GM13976 (cell line): Measurements from ENCODE around the gene ZMIZ1.

Source experiments
- DNase-seq: peaks from one replicate; pipeline ENCODE4 v3.0.0; 2012; ENCODE audit warnings: low spot score
- in situ Hi-C: fragments of 300-500 bp; cut with MboI; formaldehyde crosslinking; loops from one replicate; pipeline ENCODE4 v1.12.0; 2022; ENCODE audit warnings: low sequenced_read_pairs, mixed read lengths, inconsistent platforms; ENCODE audit not compliant: unreplicated experiment
- TF ChIP-seq, protein P1 (sequence below): IDR thresholded peaks from 2 replicates; pipeline ENCODE4 v1.5.1; 2012; ENCODE audit warnings: borderline replicate concordance, mild to moderate bottlenecking; ENCODE audit not compliant: insufficient read depth; ENCODE audit errors: extremely low read depth, missing control alignments, control extremely low read depth

ZMIZ1 gene

DNA sequence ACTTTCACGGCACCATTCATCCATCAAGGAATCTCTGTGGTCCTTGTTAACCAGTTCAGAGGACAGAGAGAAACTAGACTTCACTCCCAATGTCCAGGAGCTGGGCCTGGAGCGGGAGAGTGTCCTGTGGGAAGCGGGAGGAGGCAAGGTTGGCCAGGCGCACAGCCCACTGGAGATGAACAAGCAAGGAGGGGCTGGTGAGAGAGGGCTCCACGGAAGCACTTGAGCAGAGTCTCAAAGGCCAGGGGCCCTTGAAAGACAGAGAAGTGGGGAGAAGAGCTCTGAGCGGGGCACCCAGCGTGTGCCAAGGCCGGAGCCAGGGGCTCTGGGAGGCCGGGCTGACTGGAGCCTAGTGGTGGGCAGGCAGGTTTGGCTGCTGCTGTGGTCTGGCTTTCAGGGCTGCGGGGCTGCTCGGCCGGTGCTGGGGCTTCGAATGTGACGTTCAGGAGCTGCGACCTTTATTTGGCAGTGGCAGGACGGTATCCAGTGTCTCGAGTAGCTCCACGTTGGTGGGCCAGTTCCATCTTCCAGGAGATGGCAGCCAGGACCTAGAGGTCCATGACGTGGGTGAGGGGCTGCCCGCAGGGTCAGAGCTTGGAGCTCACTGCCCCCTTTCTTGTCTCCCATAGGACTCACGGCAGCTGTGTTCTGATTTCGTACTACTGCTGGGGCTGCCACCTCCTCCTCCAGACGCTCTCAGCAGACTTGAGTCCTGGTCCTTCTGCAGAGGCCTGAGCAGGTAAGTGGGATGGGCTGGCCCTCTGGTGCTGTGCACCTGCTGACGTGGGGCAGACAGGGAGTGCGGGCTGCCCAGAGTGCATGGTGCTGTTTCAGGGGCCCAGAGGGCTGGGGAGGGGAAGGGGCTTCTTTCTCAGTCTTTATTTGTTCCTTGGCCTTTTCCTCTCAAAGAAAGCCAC lies 49.8 kb downstream of the ZMIZ1 start:
- no peak for DNase-seq
- TF ChIP-seq, protein P1, sequence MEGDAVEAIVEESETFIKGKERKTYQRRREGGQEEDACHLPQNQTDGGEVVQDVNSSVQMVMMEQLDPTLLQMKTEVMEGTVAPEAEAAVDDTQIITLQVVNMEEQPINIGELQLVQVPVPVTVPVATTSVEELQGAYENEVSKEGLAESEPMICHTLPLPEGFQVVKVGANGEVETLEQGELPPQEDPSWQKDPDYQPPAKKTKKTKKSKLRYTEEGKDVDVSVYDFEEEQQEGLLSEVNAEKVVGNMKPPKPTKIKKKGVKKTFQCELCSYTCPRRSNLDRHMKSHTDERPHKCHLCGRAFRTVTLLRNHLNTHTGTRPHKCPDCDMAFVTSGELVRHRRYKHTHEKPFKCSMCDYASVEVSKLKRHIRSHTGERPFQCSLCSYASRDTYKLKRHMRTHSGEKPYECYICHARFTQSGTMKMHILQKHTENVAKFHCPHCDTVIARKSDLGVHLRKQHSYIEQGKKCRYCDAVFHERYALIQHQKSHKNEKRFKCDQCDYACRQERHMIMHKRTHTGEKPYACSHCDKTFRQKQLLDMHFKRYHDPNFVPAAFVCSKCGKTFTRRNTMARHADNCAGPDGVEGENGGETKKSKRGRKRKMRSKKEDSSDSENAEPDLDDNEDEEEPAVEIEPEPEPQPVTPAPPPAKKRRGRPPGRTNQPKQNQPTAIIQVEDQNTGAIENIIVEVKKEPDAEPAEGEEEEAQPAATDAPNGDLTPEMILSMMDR: no peak
- in situ Hi-C loops: no loop called here

DNA sequence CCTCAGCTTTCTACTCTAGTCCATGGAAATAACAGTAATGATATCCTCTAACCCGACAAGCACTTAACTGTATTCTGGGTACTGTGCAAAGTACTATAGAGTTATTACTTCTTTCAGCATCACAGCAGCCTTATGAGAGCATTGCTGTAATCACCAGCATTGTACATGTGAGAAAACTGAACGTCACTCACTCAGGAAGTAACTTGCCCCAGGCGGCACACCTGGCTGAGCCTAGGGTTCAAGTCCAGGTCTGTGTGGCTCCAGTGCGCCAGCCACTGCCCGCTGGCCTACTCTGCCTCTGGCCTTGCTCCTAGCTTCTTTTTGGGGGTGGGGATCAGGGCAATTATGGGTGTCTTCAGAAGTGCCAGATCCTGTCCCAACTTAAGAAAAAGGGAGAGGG lies 50.5 kb downstream of the ZMIZ1 start:
- DNase-seq: no peak
- TF ChIP-seq, protein P1: no peak
- in situ Hi-C loops: no loop called here

DNA sequence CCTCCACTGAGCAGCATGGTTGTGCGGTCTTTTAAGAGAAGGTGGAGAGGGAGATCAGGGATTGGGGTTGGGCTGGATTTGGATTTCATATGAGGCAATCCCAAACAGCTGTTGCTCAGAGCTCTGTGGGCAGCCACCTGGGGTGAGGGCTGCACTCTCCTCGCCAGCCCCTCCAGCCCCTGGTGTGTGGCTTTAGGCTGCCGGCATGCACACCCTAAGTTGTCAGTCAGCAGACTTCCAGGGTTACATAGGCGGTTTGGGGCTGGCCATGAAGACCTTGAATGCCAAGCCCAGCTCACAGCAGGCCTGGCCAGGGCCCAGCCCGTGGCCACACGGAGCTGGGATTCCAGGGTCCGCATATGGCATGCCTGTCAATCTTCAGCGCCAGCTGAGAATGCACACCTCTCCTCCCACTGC lies 54.8 kb downstream of the ZMIZ1 start:
- TF ChIP-seq, protein P1: no peak
- no peak for DNase-seq
- in situ Hi-C loops: no loop called here

DNA sequence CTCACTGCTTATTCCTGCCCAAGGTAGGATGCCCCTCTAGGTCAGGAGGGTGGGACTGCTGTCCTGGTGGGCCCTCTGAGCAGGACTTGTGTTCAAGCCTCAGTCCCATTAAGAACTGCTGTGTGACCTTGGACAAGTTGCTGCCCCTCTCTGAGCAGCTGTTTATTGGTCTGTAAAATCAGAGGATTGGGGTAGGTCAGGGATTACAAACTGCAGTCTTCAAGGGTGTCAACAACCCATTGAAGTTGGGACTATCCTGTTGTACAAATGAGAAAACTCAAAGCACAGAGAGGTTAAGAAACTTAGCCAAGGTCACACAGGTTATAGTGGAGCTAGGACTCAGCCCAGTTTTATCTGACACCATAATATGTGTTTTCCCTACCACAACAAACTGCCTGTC lies 55.3 kb downstream of the ZMIZ1 start:
- no peak for DNase-seq
- in situ Hi-C loops: no loop called here
- TF ChIP-seq, protein P1: no peak

DNA sequence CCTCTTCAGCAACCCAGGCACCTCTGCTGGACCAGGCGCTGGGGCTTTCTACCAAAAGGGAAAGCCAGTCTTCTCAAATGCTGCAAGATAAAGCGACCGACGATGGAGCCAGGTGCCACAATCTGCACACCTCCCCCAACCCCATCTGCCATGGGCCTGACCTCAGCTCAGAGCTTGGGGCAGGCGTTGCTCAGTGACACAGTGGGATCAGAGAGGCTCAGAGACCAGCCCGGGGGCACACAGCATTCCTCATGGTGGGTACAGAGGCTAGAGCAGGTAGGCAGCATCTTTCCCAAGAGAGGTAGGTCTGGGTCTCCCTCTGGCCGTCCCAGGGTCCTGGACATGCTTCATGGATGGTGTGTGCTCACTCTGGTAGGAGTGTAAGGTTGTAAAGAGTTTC lies 56.3 kb downstream of the ZMIZ1 start:
- in situ Hi-C loops: no loop called here
- no peak for DNase-seq
- TF ChIP-seq, protein P1: no peak

DNA sequence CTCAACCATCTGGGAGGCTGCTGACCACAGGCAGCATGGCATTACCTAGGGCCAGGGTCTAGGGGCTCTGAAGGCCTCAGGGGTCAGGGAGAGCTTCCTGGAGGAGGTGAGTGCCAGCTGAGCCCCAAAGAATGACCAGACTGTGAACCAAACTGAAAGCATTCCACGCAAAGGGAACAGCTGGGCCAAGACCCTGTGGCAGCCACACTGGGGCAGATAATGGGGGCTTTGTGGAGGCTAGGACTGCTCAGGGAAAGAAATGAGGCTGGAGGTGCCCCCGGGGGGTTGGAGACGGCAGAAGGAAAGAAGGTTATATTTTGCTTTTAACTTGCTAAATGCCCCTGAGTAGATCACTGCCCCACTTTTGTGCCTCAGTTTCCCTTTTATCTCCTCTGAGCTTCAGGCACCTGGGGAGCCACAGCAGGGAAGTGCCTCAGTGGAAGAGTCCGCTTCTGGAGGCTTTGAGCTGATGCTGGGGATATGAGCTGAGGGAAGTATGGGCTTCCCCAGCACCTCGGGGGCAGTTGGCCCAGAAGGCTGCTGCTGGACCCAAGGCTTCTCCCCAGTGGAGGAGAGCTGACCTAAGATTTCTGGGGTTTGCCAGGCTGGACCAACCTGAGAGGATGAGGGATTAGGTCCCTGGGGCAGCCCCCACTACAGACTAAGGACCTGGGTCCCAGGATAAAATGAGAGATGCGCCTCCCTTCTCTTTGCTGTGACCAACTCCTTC lies 57.8 kb downstream of the ZMIZ1 start:
- TF ChIP-seq, protein P1: no peak
- in situ Hi-C loops: no loop called here

More for the DNA sequence above, 57.8 kb downstream of the ZMIZ1 start:
- DNase-seq: no peak
